GM12878 (cell line): Measurements from ENCODE around the gene EYA2. TPM values are rescaled to one million over a fixed set of nuclear protein-coding genes. Genes with fewer than 3 reads are reported as not detected.

Experiments
- ATAC-seq: fragments of 200-7000 bp; cut with Tn5 transposase; 3 replicates; pipeline ENCODE4 v1.9.1; 2020; ENCODE audit warnings: mild to moderate bottlenecking, moderate library complexity
- BruUV-seq: library from RNA; stranded (reverse); fragments of 400-500 nt; replicated peaks from 2 replicates; lab custom pipeline; 2021; lab: Mats Ljungman, UMichigan
- CTCF ChIA-PET: fragments of 300-600 bp; sonication (Branson Sonifier 250); formaldehyde crosslinking; extraction: SDS; loops from one replicate; lab custom pipeline; 2021; ENCODE audit warnings: inconsistent platforms; lab: Yijun Ruan, JAX
- POLR2A ChIA-PET: fragments of 350-600 bp; formaldehyde crosslinking; extraction: SDS; loops from one replicate; lab custom pipeline; 2021; ENCODE audit warnings: inconsistent platforms; lab: Charles Lee
- RAD21 ChIA-PET: fragments of 300-600 bp; sonication (Branson Sonifier 250); formaldehyde crosslinking; loops from one replicate; lab custom pipeline; 2023; ENCODE audit warnings: antibody characterized with exemption; ENCODE audit not compliant: unreplicated experiment; lab: Charles Lee
- SMC1A ChIA-PET: fragments of 300-600 bp; sonication (Branson Sonifier 250); formaldehyde crosslinking; loops from one replicate; lab custom pipeline; 2023; ENCODE audit not compliant: unreplicated experiment, uncharacterized antibody; lab: Charles Lee
- DNase-seq: peaks from one replicate; pipeline ENCODE4 v3.0.0-alpha.2; 2011; ENCODE audit warnings: low read depth, low spot score
- FAIRE-seq: peaks from 3 replicates; lab custom pipeline; 2011; peaks lifted over from hg19 to GRCh38; lab: Jason Lieb, UNC
- H2AFZ ChIP-seq: 2 replicates; pipeline ENCODE4 v1.6.0; 2011; ENCODE audit warnings: low read depth, low read length, control low read depth; ENCODE audit not compliant: control insufficient read depth
- H3K27ac ChIP-seq: 2 replicates; pipeline ENCODE4 v1.5.1; 2011; ENCODE audit warnings: control low read depth; ENCODE audit not compliant: control insufficient read depth, insufficient read depth
- H3K27me3 ChIP-seq, 2 experiments: replicated peaks in 1 of 2; 2 replicates each; pipeline versions ENCODE4 v1.6.0 to v1.6.1; 2011; ENCODE audit warnings: low read length in 1 of 2; ENCODE audit not compliant: control insufficient read depth in 2 of 2, insufficient read depth in 2 of 2
- H3K36me3 ChIP-seq, 2 experiments: 2 replicates each; pipeline ENCODE4 v1.5.1; 2011; ENCODE audit warnings: low read length in 1 of 2; ENCODE audit not compliant: control insufficient read depth in 2 of 2, insufficient read depth in 2 of 2
- H3K4me1 ChIP-seq: 2 replicates; pipeline ENCODE4 v1.6.1; 2011; ENCODE audit warnings: mild to moderate bottlenecking, low read length, moderate library complexity, mixed read lengths; ENCODE audit not compliant: control insufficient read depth, insufficient read depth
- H3K4me2 ChIP-seq: 2 replicates; pipeline ENCODE4 v1.6.0; 2011; ENCODE audit warnings: control low read depth; ENCODE audit not compliant: control insufficient read depth, insufficient read depth
- H3K4me3 ChIP-seq: fragments of 200-600 bp; sonication (generic); 2 replicates; pipeline ENCODE4 v1.5.1; 2016
- H3K79me2 ChIP-seq: 2 replicates; pipeline ENCODE4 v1.6.0; 2011; ENCODE audit warnings: low read length; ENCODE audit not compliant: control insufficient read depth, insufficient read depth
- H3K9ac ChIP-seq: 2 replicates; pipeline ENCODE4 v1.8.0; 2011; ENCODE audit warnings: low read length, control low read depth, mixed read lengths; ENCODE audit not compliant: control insufficient read depth, insufficient read depth
- H3K9me3 ChIP-seq: replicated peaks from 3 replicates; pipeline ENCODE4 v1.5.1; 2011; ENCODE audit warnings: mild to moderate bottlenecking, low read length; ENCODE audit not compliant: control insufficient read depth, insufficient read depth
- H4K20me1 ChIP-seq: 2 replicates; pipeline ENCODE4 v1.6.0; 2011; ENCODE audit not compliant: control insufficient read depth, insufficient read depth
- EED ChIP-seq: sonication (generic); IDR thresholded peaks from 2 replicates; pipeline ENCODE4 v1.6.1; 2016; ENCODE audit warnings: antibody characterized with exemption, low read depth
- IKZF2 ChIP-seq, 2 experiments: fragments of 450-650 bp; IDR thresholded peaks; 2 replicates each; pipeline ENCODE4 v1.6.1; 2017; ENCODE audit warnings: mild to moderate bottlenecking in 2 of 2, moderate library complexity in 2 of 2
- JUND ChIP-seq: IDR thresholded peaks from 2 replicates; pipeline ENCODE4 v1.6.1; 2012; ENCODE audit warnings: low read depth, mild to moderate bottlenecking, low read length, improper control_type of control experiment, moderate library complexity
- PAX8 ChIP-seq: fragments of 450-650 bp; IDR thresholded peaks from 2 replicates; pipeline ENCODE4 v1.6.1; 2017; ENCODE audit warnings: mild to moderate bottlenecking, moderate library complexity
- POLR2A ChIP-seq: IDR thresholded peaks from 2 replicates; pipeline ENCODE4 v1.6.1; 2011; ENCODE audit warnings: low read depth, mild to moderate bottlenecking, low read length
- POLR2AphosphoS2 ChIP-seq: IDR thresholded peaks from 2 replicates; pipeline ENCODE4 v1.6.1; 2011; ENCODE audit warnings: low read depth, mild to moderate bottlenecking, low read length, improper control_type of control experiment, moderate library complexity
- TCF12 ChIP-seq: IDR thresholded peaks from 2 replicates; pipeline ENCODE4 v1.6.1; 2011; ENCODE audit warnings: low read depth, mild to moderate bottlenecking, low read length
- TCF3 ChIP-seq: IDR thresholded peaks from 2 replicates; pipeline ENCODE4 v1.6.1; 2012; ENCODE audit warnings: low read depth, mild to moderate bottlenecking, low read length, borderline replicate concordance; ENCODE audit not compliant: insufficient read depth
- YY1 ChIP-seq: IDR thresholded peaks from 2 replicates; pipeline ENCODE4 v1.6.1; 2011; ENCODE audit warnings: low read depth, mild to moderate bottlenecking, low read length
- WGBS: methylation state at CpG from one replicate; pipeline ENCODE4 v1.1.6; 2016; ENCODE audit warnings: low lambda C conversion rate; ENCODE audit not compliant: insufficient replicate concordance, insufficient coverage; ENCODE audit errors: missing lambda C conversion rate; 5-methylcytosine and 5-hydroxymethylcytosine counted together
- in situ Hi-C: fragments of 300-500 bp; cut with MboI; formaldehyde crosslinking; loops from 9 replicates; pipeline ENCODE4 v1.14.3; 2018; ENCODE audit warnings: mixed read lengths
- intact Hi-C: fragments of 100-400 bp; cut with micrococcal nuclease; formaldehyde crosslinking; loops from one replicate; pipeline ENCODE4 v1.14.2; 2022; ENCODE audit not compliant: unreplicated experiment
- polyA plus RNA-seq, 11 experiments: library from polyadenylated mRNA; depleted of rRNA in 4 of 11; unstranded in 6 of 11; stranded (reverse) in 5 of 11; fragments of >200 nt; fragmentation: Nextera tagmentation in 4 of 11; fragmentation: Illumina TruSeq in 1 of 11; extraction: Ambion mirVana in 4 of 11; extraction: Trizol in 1 of 11; gene quantifications; 1 replicate in 1 of 11; 2 replicates in 10 of 11; pipeline versions ENCODE4 v1.2.1 to v1.2.3, GENCODE V29; 2011 to 2016; ENCODE audit warnings: inconsistent platforms in 2 of 11, missing spikeins in 2 of 11, low read depth in 1 of 11
- total RNA-seq, 4 experiments: library from RNA; depleted of rRNA in 3 of 4; stranded (reverse); fragments of >200 nt in 3 of 4; fragmentation: Illumina TruSeq in 1 of 4; extraction: Trizol in 1 of 4; gene quantifications; 2 replicates each; pipeline versions ENCODE4 v1.2.1 to v1.2.3, GENCODE V29; 2013 to 2021
- TF ChIP-seq, protein P1 (sequence below): fragments of 150-350 bp; IDR thresholded peaks from 2 replicates; pipeline ENCODE4 v1.6.1; 2014; ENCODE audit warnings: mild to moderate bottlenecking, low read depth, low read length
- TF ChIP-seq, protein P2 (sequence below): fragments of 450-650 bp; IDR thresholded peaks from 2 replicates; pipeline ENCODE4 v1.6.1; 2016; ENCODE audit warnings: mild to moderate bottlenecking
- TF ChIP-seq, protein P3 (sequence below): fragments of 450-650 bp; IDR thresholded peaks from 2 replicates; pipeline ENCODE4 v1.6.1; 2017; ENCODE audit warnings: antibody characterized with exemption, mild to moderate bottlenecking, moderate library complexity
- TF ChIP-seq, protein P4 (sequence below): fragments of 450-650 bp; formaldehyde crosslinking; IDR thresholded peaks from 2 replicates; pipeline ENCODE4 v1.4.0; 2020; ENCODE audit warnings: mild to moderate bottlenecking, moderate library complexity

The EYA2 gene
- total and polyA plus RNA-seq, 10 of the 15 experiments (the other 5 are each of a cell fraction or from before 2014, with no cell fraction given): 0.20 TPM; not detected in 9

DNA sequence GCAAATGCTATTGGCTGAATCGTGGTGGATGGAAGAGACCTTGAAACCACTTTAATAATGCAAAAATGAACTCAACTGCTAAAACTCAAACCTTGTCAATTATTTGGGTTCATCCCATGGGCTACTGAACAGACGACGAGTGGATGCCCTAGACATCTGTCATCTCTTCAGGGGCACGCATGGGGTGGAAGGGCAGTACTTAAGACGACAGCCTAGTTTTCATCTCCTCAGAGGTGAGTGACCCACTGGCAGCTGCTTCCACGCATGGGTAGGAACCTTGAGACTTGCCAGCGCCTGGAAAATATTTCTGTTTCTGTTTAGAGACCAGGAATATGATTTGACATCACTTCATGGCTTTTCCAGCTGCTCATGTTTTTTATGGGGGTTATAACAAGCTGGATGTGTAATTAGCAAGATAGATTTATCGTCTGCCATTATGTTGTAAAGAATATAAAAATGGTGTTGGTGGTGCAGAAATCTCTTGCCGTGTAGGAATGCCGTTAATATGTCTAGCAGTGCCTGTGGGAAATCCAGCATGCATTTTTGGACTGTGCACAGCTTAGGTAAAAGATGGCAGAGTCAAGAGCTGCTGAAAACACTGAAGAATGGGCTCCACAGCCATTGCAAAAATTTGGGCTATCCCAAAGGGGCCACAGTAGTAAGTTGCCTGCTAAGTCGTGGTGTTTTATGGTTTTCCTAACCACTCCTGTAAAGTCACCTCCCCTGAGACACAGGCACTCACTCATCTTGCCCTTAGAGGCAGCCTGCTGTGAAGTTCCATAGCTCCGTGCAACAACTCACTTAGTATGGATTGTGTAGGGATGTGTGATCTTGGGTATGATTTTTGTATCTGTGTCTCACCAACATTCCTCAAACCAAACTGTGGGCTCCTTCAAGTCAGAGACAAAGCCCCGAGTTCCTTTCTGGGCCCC is 203.3 kb downstream of the EYA2 start:
- ChIA-PET SMC1A (interaction anchor here (1.8 kb wide), 1 partner anchor 11 kb away, joined by 3 read pairs; no protein-coding TSS in a partner anchor), POLR2A (no interaction called here), RAD21 (no interaction called here), CTCF (no interaction called here)
- Histone ChIP-seq H3K4me3 (no peak overlapping the region), H3K4me1 (no peaks in the 10 kb centered on the region), H3K4me2 (no peak overlapping the region), H3K9me3 (no peaks in the 10 kb centered on the region), H3K9ac (no peak overlapping the region), H3K79me2 (no peaks in the 10 kb centered on the region), H4K20me1 (no peaks in the 10 kb centered on the region), H3K27me3 (peaks cover 0 to 2% of the 10 kb centered on the region in 2 experiments; a peak in 1 of 4 replicates), H3K27ac (no peak overlapping the region), H3K36me3 (no peaks in the 10 kb centered on the region), H2AFZ (no peak overlapping the region)
- 51% methylated on average over 13 of the region's 13 CpGs for WGBS
- BruUV-seq: no TSS peak
- DNase-seq (no peak), ATAC-seq (no peak), FAIRE-seq (no peak)
- in situ Hi-C loops: no loop called here
- intact Hi-C loops: no loop called here
- TF ChIP-seq, protein P1, sequence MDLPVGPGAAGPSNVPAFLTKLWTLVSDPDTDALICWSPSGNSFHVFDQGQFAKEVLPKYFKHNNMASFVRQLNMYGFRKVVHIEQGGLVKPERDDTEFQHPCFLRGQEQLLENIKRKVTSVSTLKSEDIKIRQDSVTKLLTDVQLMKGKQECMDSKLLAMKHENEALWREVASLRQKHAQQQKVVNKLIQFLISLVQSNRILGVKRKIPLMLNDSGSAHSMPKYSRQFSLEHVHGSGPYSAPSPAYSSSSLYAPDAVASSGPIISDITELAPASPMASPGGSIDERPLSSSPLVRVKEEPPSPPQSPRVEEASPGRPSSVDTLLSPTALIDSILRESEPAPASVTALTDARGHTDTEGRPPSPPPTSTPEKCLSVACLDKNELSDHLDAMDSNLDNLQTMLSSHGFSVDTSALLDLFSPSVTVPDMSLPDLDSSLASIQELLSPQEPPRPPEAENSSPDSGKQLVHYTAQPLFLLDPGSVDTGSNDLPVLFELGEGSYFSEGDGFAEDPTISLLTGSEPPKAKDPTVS: no peak
- TF ChIP-seq, protein P2, sequence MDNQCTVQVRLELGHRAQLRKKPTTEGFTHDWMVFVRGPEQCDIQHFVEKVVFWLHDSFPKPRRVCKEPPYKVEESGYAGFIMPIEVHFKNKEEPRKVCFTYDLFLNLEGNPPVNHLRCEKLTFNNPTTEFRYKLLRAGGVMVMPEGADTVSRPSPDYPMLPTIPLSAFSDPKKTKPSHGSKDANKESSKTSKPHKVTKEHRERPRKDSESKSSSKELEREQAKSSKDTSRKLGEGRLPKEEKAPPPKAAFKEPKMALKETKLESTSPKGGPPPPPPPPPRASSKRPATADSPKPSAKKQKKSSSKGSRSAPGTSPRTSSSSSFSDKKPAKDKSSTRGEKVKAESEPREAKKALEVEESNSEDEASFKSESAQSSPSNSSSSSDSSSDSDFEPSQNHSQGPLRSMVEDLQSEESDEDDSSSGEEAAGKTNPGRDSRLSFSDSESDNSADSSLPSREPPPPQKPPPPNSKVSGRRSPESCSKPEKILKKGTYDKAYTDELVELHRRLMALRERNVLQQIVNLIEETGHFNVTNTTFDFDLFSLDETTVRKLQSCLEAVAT: no peak
- TF ChIP-seq JUND: no peak
- no peak for TF ChIP-seq YY1
- TF ChIP-seq PAX8: no peak
- no peak for TF ChIP-seq POLR2AphosphoS2
- TF ChIP-seq TCF3: no peak
- TF ChIP-seq, protein P3, sequence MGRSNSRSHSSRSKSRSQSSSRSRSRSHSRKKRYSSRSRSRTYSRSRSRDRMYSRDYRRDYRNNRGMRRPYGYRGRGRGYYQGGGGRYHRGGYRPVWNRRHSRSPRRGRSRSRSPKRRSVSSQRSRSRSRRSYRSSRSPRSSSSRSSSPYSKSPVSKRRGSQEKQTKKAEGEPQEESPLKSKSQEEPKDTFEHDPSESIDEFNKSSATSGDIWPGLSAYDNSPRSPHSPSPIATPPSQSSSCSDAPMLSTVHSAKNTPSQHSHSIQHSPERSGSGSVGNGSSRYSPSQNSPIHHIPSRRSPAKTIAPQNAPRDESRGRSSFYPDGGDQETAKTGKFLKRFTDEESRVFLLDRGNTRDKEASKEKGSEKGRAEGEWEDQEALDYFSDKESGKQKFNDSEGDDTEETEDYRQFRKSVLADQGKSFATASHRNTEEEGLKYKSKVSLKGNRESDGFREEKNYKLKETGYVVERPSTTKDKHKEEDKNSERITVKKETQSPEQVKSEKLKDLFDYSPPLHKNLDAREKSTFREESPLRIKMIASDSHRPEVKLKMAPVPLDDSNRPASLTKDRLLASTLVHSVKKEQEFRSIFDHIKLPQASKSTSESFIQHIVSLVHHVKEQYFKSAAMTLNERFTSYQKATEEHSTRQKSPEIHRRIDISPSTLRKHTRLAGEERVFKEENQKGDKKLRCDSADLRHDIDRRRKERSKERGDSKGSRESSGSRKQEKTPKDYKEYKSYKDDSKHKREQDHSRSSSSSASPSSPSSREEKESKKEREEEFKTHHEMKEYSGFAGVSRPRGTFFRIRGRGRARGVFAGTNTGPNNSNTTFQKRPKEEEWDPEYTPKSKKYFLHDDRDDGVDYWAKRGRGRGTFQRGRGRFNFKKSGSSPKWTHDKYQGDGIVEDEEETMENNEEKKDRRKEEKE: no peak
- TF ChIP-seq TCF12: no peak
- no peak for TF ChIP-seq POLR2A
- no peak for TF ChIP-seq IKZF2 (IDR thresholded peaks at IDR 0.05)
- no peak for TF ChIP-seq EED
- TF ChIP-seq, protein P4, sequence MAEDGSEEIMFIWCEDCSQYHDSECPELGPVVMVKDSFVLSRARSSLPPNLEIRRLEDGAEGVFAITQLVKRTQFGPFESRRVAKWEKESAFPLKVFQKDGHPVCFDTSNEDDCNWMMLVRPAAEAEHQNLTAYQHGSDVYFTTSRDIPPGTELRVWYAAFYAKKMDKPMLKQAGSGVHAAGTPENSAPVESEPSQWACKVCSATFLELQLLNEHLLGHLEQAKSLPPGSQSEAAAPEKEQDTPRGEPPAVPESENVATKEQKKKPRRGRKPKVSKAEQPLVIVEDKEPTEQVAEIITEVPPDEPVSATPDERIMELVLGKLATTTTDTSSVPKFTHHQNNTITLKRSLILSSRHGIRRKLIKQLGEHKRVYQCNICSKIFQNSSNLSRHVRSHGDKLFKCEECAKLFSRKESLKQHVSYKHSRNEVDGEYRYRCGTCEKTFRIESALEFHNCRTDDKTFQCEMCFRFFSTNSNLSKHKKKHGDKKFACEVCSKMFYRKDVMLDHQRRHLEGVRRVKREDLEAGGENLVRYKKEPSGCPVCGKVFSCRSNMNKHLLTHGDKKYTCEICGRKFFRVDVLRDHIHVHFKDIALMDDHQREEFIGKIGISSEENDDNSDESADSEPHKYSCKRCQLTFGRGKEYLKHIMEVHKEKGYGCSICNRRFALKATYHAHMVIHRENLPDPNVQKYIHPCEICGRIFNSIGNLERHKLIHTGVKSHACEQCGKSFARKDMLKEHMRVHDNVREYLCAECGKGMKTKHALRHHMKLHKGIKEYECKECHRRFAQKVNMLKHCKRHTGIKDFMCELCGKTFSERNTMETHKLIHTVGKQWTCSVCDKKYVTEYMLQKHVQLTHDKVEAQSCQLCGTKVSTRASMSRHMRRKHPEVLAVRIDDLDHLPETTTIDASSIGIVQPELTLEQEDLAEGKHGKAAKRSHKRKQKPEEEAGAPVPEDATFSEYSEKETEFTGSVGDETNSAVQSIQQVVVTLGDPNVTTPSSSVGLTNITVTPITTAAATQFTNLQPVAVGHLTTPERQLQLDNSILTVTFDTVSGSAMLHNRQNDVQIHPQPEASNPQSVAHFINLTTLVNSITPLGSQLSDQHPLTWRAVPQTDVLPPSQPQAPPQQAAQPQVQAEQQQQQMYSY (CRISPR knock-in tag): no peak
